Naive B cell (primary cell): Measurements from ENCODE around the gene ALDH5A1. TPM values are rescaled to one million over a fixed set of nuclear protein-coding genes. Genes with fewer than 3 reads are reported as not detected.

ENCODE experiments used
- ATAC-seq, 2 donors: fragments of 150-1000 bp; cut with Tn5 transposase; 2 replicates each; pipeline ENCODE4 v1.10.0; 2021; ENCODE audit warnings: low read depth in 2 of 2, mild to moderate bottlenecking in 2 of 2, moderate library complexity in 2 of 2
- DNase-seq: peaks from one replicate; pipeline ENCODE4 v3.0.0; 2022
- H3K27ac Mint-ChIP-seq, 6 donors: one replicate each; pipeline ENCODE4 v1.8.0; 2020 to 2022; ENCODE audit warnings: mild to moderate bottlenecking in 6 of 6, mixed read lengths in 6 of 6, moderate library complexity in 5 of 6, inconsistent platforms in 2 of 6
- H3K27me3 Mint-ChIP-seq, 3 donors: one replicate each; pipeline ENCODE4 v1.8.0; 2021 to 2022; ENCODE audit warnings: mixed read lengths in 3 of 3, mild to moderate bottlenecking in 1 of 3
- H3K36me3 Mint-ChIP-seq, 2 donors: one replicate each; pipeline ENCODE4 v1.8.0; 2020 to 2022; ENCODE audit warnings: mixed read lengths in 2 of 2, inconsistent platforms in 1 of 2, mild to moderate bottlenecking in 1 of 2
- H3K4me1 Mint-ChIP-seq, 3 donors: one replicate each; pipeline ENCODE4 v1.8.0; 2020 to 2022; ENCODE audit warnings: mixed read lengths in 3 of 3, inconsistent platforms in 1 of 3, mild to moderate bottlenecking in 1 of 3, moderate library complexity in 1 of 3
- H3K4me3 Mint-ChIP-seq, 8 donors: one replicate each; pipeline ENCODE4 v1.8.0; 2020 to 2022; ENCODE audit warnings: mild to moderate bottlenecking in 8 of 8, mixed read lengths in 8 of 8, moderate library complexity in 8 of 8, inconsistent platforms in 2 of 8
- H3K9me3 Mint-ChIP-seq, 7 donors: one replicate each; pipeline ENCODE4 v1.8.0; 2020 to 2022; ENCODE audit warnings: mixed read lengths in 7 of 7, mild to moderate bottlenecking in 5 of 7, inconsistent platforms in 2 of 7, moderate library complexity in 1 of 7
- polyA plus RNA-seq, 6 donors: library from polyadenylated mRNA; unstranded; fragments of 300-500 nt; fragmentation: Illumina TruSeq; gene quantifications; one replicate each; pipeline ENCODE4 v1.2.3, GENCODE V29; 2021; ENCODE audit warnings: low read depth in 6 of 6

Gene ALDH5A1
- polyA plus RNA-seq, 6 donors from 2014 or later, result 12.1 to 21.8 (median 17.8) TPM

DNA sequence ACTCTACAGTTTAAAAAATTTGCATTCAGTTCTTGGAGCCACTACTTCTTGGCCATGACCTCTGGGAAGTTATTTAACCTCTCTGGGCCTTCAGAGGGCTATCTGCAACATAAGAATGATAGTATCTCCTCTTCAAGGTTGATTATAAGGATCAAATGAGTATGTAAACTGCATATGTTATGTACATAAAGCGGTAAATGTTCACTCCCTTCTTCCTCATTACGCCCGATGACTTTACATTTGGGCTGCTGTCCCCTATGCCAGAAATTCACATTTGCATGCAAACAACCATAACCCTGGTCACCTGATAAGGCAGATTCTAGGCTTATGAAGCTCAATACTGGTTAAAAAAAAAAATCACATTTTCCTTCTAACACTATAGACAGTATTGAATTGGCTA is 50.4 kb downstream of the ALDH5A1 start:
- ATAC-seq (no peak), DNase-seq (no peak)
- no peak overlapping the region for H3K4me3 Mint-ChIP-seq
- H3K27me3 Mint-ChIP-seq, result peaks cover 0 to 14% (median 5%) of the 10 kb centered on the region in 3 donors
- no peak overlapping the region for H3K27ac Mint-ChIP-seq
- H3K9me3 Mint-ChIP-seq, result no peaks in the 10 kb centered on the region
- no peaks in the 10 kb centered on the region for H3K36me3 Mint-ChIP-seq
- peaks cover 0 to 6% (median 0%) of the 10 kb centered on the region in 3 donors for H3K4me1 Mint-ChIP-seq

DNA sequence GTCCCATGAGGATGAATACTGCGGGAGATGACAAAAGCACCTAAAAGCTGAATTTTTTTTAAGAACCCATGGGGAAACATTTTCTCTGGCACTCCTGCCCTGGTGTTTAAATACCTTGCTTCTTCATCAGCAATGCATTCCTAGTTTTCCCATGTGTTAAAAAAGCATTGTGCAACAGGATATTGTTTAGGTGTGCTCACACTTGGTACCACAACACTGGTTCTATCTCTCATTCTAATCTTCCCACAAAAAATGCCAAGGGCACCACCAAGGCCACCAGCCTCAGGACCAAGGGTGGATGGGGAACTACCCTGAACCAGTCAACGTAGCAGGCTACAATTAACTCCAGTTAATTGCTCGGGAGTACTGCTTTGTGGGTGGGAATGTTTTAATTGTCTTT is 50.9 kb downstream of the ALDH5A1 start:
- Mint-ChIP-seq H3K4me1 (peaks cover 0 to 6% (median 0%) of the 10 kb centered on the region in 3 donors), H3K27ac (no peak overlapping the region), H3K27me3 (peaks cover 0 to 14% (median 5%) of the 10 kb centered on the region in 3 donors), H3K36me3 (no peaks in the 10 kb centered on the region), H3K9me3 (no peaks in the 10 kb centered on the region), H3K4me3 (no peak overlapping the region)
- ATAC-seq, result no peak
- no peak for DNase-seq

DNA sequence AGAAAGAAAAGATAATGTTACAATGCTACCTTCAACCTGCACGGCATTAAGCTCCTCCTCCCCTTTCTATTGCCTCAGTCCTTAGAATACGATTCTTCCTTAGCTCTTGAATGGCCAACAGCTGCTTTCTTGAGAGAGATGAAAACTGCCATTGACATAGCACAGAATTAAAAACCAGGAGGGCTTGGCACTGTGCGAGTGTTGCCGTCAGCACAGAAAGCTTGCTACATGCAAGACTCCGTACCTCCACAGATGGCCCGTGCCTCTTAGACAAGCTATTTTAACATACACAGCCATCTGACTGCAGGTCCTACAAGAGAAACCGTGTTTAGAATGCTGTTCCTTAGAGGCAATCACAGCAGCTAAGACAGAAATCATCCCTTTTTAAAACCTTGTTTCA is 51.7 kb downstream of the ALDH5A1 start:
- peaks cover 0 to 14% (median 5%) of the 10 kb centered on the region in 3 donors for H3K27me3 Mint-ChIP-seq
- no peaks in the 10 kb centered on the region for H3K36me3 Mint-ChIP-seq
- no peak for ATAC-seq
- DNase-seq, result no peak
- peaks cover 0 to 6% (median 0%) of the 10 kb centered on the region in 3 donors for H3K4me1 Mint-ChIP-seq
- no peak overlapping the region for H3K4me3 Mint-ChIP-seq
- H3K9me3 Mint-ChIP-seq, result no peaks in the 10 kb centered on the region
- H3K27ac Mint-ChIP-seq, result peak overlapping the region in 1 of 6 donors; percentile 37

- no peak for ATAC-seq
- H3K4me1 Mint-ChIP-seq, result peaks cover 0 to 6% (median 0%) of the 10 kb centered on the region in 3 donors
- H3K36me3 Mint-ChIP-seq, result no peaks in the 10 kb centered on the region
- H3K4me3 Mint-ChIP-seq, result no peak overlapping the region
- H3K27me3 Mint-ChIP-seq, result peaks cover 0 to 14% (median 5%) of the 10 kb centered on the region in 3 donors
- DNase-seq, result peak; percentile 24
- peak overlapping the region in 1 of 6 donors; percentile 28 for H3K27ac Mint-ChIP-seq
- H3K9me3 Mint-ChIP-seq, result no peaks in the 10 kb centered on the region
Measured at GRCh38 chr6:24547243-24547642, 52.5 kb downstream of the ALDH5A1 start.

- Mint-ChIP-seq H3K4me3 (no peak overlapping the region), H3K36me3 (no peaks in the 10 kb centered on the region), H3K27ac (no peak overlapping the region), H3K9me3 (no peaks in the 10 kb centered on the region), H3K27me3 (peaks cover 0 to 14% (median 5%) of the 10 kb centered on the region in 3 donors), H3K4me1 (peaks cover 0 to 6% (median 0%) of the 10 kb centered on the region in 3 donors)
- DNase-seq (no peak), ATAC-seq (no peak)
Measured at GRCh38 chr6:24549158-24549557, 54.4 kb downstream of the ALDH5A1 start.

DNA sequence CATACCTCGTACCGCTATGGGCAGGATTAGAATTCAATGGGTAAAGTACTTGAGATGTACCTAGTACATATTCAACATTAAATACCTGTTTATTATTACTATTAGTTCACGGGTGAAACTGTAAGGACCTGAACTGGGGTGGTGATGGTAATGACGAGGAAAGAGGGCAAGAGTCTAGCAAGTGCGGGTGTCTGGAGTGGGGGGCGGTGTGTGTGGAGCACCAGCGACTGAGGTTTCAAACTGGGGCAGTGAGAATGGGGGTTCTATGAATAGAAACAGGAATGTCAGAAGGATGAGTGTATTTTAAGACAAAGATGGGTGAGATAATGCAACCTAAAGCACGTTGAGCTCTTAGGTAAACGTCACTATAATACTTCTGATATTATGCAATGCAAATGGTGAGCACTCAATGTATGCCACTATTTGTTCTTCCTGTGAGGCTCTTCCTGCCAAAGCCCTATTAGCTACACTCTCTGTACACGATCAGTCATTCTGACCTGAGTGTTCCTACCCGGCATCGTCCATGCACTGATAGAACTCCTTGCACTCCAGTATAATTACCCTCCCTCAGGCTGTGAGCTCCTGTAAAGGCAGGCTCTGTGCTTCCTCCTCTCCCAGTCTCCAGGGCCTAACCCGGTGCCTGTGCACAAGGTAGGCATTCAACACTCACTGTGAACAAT is 55.0 kb downstream of the ALDH5A1 start:
- Mint-ChIP-seq H3K27ac (no peak overlapping the region), H3K4me1 (peaks cover 0 to 6% (median 0%) of the 10 kb centered on the region in 3 donors), H3K9me3 (no peaks in the 10 kb centered on the region), H3K4me3 (no peak overlapping the region), H3K36me3 (no peaks in the 10 kb centered on the region), H3K27me3 (peaks cover 0 to 14% (median 5%) of the 10 kb centered on the region in 3 donors)
- DNase-seq (no peak), ATAC-seq (no peak)

DNA sequence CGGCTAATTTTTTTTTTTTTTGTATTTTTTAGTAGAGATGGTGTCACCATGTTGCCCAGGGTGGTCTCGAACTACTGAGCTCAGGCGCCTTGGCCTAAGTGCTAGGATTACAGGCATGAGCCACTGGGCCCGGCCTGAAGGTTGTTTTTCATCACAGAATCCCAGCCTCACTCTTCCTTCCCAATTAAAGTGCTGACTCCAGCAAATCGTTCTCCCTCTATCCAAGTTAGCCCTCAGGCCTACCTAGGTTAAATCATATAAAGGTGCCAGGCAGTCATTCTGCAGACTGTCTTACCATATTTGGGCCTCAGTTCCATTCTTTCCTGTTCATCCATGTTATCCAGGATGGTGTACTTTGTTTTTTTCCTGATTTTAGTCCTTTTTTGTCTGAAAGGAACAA is 56.4 kb downstream of the ALDH5A1 start:
- Mint-ChIP-seq H3K9me3 (no peaks in the 10 kb centered on the region), H3K27ac (peak overlapping the region in 1 of 6 donors; percentile 59), H3K27me3 (peaks cover 0 to 14% (median 5%) of the 10 kb centered on the region in 3 donors), H3K36me3 (no peaks in the 10 kb centered on the region), H3K4me3 (no peak overlapping the region), H3K4me1 (peaks cover 0 to 6% (median 0%) of the 10 kb centered on the region in 3 donors)
- ATAC-seq (no peak), DNase-seq (no peak)

DNA sequence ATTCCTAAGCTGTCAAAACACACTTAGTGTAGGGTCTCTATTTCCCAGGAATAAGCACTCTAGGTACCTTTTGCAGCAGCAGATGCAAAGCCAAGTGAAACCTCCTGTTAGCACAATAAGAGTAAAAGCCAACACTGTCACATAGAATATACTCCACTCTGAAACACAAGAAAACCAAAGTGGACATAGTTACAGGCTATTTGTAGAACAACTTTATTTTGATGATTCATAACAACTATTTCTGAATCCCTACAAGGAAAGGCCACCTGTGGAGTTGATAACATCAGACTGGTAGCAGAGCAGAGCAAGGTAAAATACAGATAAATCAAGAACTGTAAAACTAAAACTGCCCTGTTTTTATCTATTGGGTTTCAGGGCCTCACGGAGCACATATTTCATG is 59.7 kb downstream of the ALDH5A1 start:
- Mint-ChIP-seq H3K9me3 (no peaks in the 10 kb centered on the region), H3K4me1 (no peaks in the 10 kb centered on the region), H3K4me3 (no peak overlapping the region), H3K27me3 (peaks cover 0 to under 1% (median 0%) of the 10 kb centered on the region in 3 donors), H3K27ac (no peak overlapping the region), H3K36me3 (no peaks in the 10 kb centered on the region)
- no peak for DNase-seq
- no peak for ATAC-seq

DNA sequence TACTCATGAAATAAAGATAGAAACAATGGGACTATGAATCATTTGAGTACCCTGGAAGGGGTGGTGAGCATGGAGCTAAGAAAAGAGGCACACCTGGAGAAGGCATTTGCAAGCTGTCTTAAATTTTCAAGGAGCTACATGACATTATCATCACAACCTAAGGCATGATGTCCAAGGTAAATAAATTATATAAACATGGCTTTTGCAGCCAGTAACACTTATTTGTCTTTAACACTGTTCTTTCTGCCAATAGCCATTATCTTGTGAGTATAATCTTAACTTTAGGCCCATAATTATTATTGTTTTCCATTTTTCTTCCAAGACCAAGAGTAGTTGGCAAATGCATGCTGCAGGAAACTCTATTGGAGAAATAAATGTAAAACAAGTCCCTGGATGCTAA is 63.7 kb downstream of the ALDH5A1 start:
- ATAC-seq, result no peak
- Mint-ChIP-seq H3K27ac (no peak overlapping the region), H3K4me1 (no peaks in the 10 kb centered on the region)

GRCh38 chr6:24564081-24564480 is 69.3 kb downstream of the ALDH5A1 start:
- DNase-seq (no peak), ATAC-seq (no peak)
- no peak overlapping the region for H3K27ac Mint-ChIP-seq
- H3K36me3 Mint-ChIP-seq, result no peaks in the 10 kb centered on the region
- peaks cover 0 to 7% (median 0%) of the 10 kb centered on the region in 3 donors for H3K27me3 Mint-ChIP-seq
- H3K9me3 Mint-ChIP-seq, result no peaks in the 10 kb centered on the region
- H3K4me1 Mint-ChIP-seq, result no peaks in the 10 kb centered on the region
- no peak overlapping the region for H3K4me3 Mint-ChIP-seq

More for the DNA sequence above, 63.7 kb downstream of the ALDH5A1 start:
- Mint-ChIP-seq H3K4me3 (no peak overlapping the region), H3K36me3 (no peaks in the 10 kb centered on the region), H3K9me3 (no peaks in the 10 kb centered on the region), H3K27me3 (peaks cover 0 to 7% (median 0%) of the 10 kb centered on the region in 3 donors)
- no peak for DNase-seq

DNA sequence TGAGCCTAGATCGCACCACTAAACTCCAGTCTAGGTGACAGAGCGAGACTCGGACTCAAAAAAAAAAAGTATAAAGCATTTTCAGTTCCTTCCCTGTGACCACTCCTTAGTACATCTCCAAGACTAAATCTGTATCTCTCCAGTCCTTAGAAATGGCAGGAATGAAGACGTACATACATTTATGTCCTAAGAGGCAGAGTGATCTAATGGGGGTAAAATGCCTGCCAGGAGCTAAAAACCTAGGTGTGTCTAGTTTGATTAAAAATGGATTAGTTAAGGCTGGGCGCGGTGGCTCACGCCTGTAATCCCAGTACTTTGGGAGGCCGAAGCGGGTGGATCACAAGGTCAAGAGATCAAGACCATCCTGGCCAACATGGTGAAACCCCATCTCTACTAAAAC is 70.4 kb downstream of the ALDH5A1 start:
- ATAC-seq (no peak), DNase-seq (no peak)
- no peaks in the 10 kb centered on the region for H3K4me1 Mint-ChIP-seq
- H3K36me3 Mint-ChIP-seq, result no peaks in the 10 kb centered on the region
- no peak overlapping the region for H3K4me3 Mint-ChIP-seq
- H3K9me3 Mint-ChIP-seq, result no peaks in the 10 kb centered on the region
- H3K27me3 Mint-ChIP-seq, result peaks cover 0 to 3% (median 0%) of the 10 kb centered on the region in 3 donors
- no peak overlapping the region for H3K27ac Mint-ChIP-seq

DNA sequence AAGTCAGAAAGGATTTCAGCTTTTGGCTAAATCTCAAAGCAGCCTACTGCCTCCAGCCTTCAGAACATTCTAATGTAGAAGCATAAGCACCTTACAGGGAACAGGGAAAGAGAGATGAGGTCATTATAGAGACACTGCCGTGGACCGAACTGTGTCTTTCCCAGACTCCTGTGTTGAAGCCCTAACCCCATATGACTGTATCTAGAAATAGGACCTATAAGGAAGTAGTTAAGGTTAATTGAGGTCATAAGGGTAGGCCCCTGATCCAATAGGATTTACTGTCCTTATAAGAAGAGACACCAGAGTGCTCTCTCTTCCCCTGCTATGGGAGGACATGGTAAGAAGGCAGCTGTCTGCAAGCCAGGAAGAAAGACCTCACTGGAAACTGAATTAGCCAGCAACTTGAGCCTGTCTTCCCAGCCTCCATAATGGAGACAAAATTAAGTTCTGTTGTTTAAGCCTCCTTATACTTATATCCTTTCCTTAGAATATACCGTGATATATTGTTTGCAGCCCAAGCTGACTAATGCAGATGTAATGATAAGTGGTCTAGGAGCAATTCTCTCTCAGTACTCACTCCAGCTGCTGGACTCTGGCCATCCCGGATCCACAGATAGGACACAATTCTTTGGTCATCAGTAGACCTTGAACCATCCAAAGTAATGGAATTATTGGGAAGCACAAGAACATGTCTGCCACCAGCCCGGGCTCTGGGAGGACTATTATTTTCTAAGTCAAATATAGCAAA is 71.4 kb downstream of the ALDH5A1 start:
- Mint-ChIP-seq H3K9me3 (no peaks in the 10 kb centered on the region), H3K27me3 (peaks cover 0 to 3% (median 0%) of the 10 kb centered on the region in 3 donors), H3K27ac (no peak overlapping the region), H3K36me3 (no peaks in the 10 kb centered on the region), H3K4me1 (no peaks in the 10 kb centered on the region), H3K4me3 (no peak overlapping the region)
- ATAC-seq (no peak), DNase-seq (no peak)

DNA sequence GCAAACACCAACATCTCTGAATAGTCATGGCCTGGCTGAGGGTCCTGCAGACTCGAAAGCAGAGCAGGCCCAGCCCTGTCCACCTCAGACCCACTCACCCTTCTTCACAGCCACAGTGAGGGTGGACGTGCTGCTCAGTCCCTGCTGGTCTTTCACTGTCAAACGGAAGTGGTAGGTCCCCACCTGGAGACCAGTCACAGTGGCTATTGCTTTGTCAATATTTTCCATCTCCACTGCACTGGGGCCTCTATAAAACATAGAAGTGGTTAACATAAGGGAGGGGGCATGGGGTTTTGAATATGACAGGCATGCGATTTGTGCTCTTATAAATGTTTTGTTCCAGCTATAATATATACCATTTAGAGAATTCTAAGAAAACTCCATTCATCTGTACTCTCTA is 73.9 kb downstream of the ALDH5A1 start:
- ATAC-seq (no peak), DNase-seq (no peak)
- H3K9me3 Mint-ChIP-seq, result no peaks in the 10 kb centered on the region
- no peaks in the 10 kb centered on the region for H3K4me1 Mint-ChIP-seq
- no peak overlapping the region for H3K27ac Mint-ChIP-seq
- H3K4me3 Mint-ChIP-seq, result no peak overlapping the region
- peaks cover 0 to 3% (median 0%) of the 10 kb centered on the region in 3 donors for H3K27me3 Mint-ChIP-seq
- no peaks in the 10 kb centered on the region for H3K36me3 Mint-ChIP-seq

GRCh38 chr6:24569811-24570210 is 75.0 kb downstream of the ALDH5A1 start:
- ATAC-seq, result no peak
- H3K9me3 Mint-ChIP-seq, result no peaks in the 10 kb centered on the region

More at GRCh38 chr6:24569811-24570210, 75.0 kb downstream of the ALDH5A1 start:
- no peak for DNase-seq
- H3K4me1 Mint-ChIP-seq, result peaks cover 2 to 3% (median 2%) of the 10 kb centered on the region in 3 donors
- H3K27me3 Mint-ChIP-seq, result peaks cover 0 to 3% (median 0%) of the 10 kb centered on the region in 3 donors
- H3K36me3 Mint-ChIP-seq, result no peaks in the 10 kb centered on the region
- H3K27ac Mint-ChIP-seq, result no peak overlapping the region
- H3K4me3 Mint-ChIP-seq, result no peak overlapping the region
